Upper lobe of left lung (tissue), 4 donors: Measurements from ENCODE around the gene OLFML2B.

ENCODE experiments used
- EP300 ChIP-seq, 4 donors: sonication (generic); formaldehyde crosslinking; IDR thresholded peaks; one replicate each; pipeline ENCODE4 v1.5.1; 2017; ENCODE audit warnings: antibody characterized with exemption in 4 of 4, control low read depth in 2 of 4
- POLR2A ChIP-seq, 4 donors: fragments of 450-650 bp; IDR thresholded peaks; one replicate each; pipeline ENCODE4 v1.5.1; 2016 to 2017; ENCODE audit warnings: antibody characterized with exemption in 4 of 4, mild to moderate bottlenecking in 2 of 4
- POLR2AphosphoS5 ChIP-seq, 2 donors: sonication (generic); formaldehyde crosslinking; IDR thresholded peaks; one replicate each; pipeline ENCODE4 v1.5.1; 2017; ENCODE audit warnings: antibody characterized with exemption in 2 of 2
- TF ChIP-seq, protein P1 (sequence below), 6 experiments: fragments of 450-650 bp in 4 of 6; fragments of 200-600 bp in 2 of 6; sonication (generic) in 2 of 6; IDR thresholded peaks; one replicate each; pipeline ENCODE4 v1.5.1; 2016 to 2019; ENCODE audit warnings: antibody characterized with exemption in 6 of 6

DNA sequence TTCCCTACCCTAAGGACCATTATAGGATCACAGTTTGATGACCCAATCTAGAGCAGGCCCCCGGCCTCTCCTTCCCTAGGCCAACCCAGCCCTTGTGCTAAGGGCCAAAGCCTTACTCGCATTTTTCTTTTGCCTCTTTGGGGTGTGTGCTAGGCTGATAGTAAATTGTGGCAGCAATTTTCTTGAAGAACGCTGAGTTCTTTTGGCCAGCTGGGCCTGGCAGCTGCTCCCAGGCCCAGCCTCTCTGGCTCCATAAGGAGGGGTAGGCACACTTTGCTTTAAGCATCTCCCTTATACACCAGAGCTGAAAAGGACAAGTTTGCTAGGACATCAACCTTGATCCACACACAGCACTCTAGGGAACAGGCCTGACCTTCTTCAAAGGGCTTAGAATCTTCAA is 4.2 kb downstream of the OLFML2B start:
- TF ChIP-seq, protein P1, sequence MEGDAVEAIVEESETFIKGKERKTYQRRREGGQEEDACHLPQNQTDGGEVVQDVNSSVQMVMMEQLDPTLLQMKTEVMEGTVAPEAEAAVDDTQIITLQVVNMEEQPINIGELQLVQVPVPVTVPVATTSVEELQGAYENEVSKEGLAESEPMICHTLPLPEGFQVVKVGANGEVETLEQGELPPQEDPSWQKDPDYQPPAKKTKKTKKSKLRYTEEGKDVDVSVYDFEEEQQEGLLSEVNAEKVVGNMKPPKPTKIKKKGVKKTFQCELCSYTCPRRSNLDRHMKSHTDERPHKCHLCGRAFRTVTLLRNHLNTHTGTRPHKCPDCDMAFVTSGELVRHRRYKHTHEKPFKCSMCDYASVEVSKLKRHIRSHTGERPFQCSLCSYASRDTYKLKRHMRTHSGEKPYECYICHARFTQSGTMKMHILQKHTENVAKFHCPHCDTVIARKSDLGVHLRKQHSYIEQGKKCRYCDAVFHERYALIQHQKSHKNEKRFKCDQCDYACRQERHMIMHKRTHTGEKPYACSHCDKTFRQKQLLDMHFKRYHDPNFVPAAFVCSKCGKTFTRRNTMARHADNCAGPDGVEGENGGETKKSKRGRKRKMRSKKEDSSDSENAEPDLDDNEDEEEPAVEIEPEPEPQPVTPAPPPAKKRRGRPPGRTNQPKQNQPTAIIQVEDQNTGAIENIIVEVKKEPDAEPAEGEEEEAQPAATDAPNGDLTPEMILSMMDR (IDR thresholded peaks at IDR 0.05): no peak
- no peak for TF ChIP-seq POLR2A (IDR thresholded peaks at IDR 0.05)
- no peak for TF ChIP-seq EP300 (IDR thresholded peaks at IDR 0.05)
- no peak for TF ChIP-seq POLR2AphosphoS5 (IDR thresholded peaks at IDR 0.05)
